Muscle layer of colon (tissue), 2 donors: ENCODE results near the gene SOX30.

Source experiments
- H3K27ac ChIP-seq: one replicate; pipeline ENCODE4 v1.7.0; 2013; ENCODE audit warnings: low read depth, mild to moderate bottlenecking, low read length, moderate library complexity
- H3K27me3 ChIP-seq, 2 donors: one replicate each; pipeline ENCODE4 v1.7.0; 2013; ENCODE audit warnings: low read length in 2 of 2, mild to moderate bottlenecking in 2 of 2; ENCODE audit not compliant: insufficient read depth in 2 of 2, control insufficient read depth in 1 of 2
- H3K36me3 ChIP-seq: one replicate; pipeline ENCODE4 v1.7.0; 2013; ENCODE audit warnings: mild to moderate bottlenecking, low read length; ENCODE audit not compliant: insufficient read depth
- H3K4me1 ChIP-seq: one replicate; pipeline ENCODE4 v1.7.0; 2013; ENCODE audit warnings: mild to moderate bottlenecking, low read length; ENCODE audit not compliant: insufficient read depth
- H3K4me3 ChIP-seq, 2 donors: one replicate each; pipeline ENCODE4 v1.7.0; 2013; ENCODE audit warnings: low read length in 2 of 2, low read depth in 1 of 2, mild to moderate bottlenecking in 1 of 2, moderate library complexity in 1 of 2
- H3K9ac ChIP-seq: one replicate; pipeline ENCODE4 v1.7.0; 2013; ENCODE audit warnings: low read length
- H3K9me3 ChIP-seq: one replicate; pipeline ENCODE4 v1.7.0; 2013; ENCODE audit warnings: mild to moderate bottlenecking, low read length
- donor health status: abdominal sarcoma.
- donor health status: Adenocarcinoma of cecum.

Gene SOX30

DNA sequence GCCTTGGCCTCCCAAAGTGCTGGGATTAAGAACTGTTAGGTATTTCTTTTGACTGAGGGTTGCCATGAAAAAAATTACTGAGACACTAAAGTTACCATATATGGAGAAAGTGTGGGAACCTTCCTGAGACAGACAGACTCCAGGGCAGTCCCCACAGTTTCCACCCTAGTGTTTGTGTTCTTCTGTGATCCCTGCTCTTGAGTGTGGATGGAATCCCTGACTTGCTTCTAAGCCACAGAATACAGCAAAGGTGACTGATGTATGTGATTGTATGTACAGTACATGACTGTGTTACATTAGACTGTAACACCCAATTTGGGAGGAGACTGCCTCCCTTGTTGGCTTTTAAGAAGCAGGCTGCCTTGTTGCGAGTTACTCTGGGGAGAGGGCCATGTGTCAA lies 52.0 kb downstream of the SOX30 start:
- H3K27me3 ChIP-seq: no peaks in the 10 kb centered on the region
- H3K27ac ChIP-seq: no peak overlapping the region
- H3K9me3 ChIP-seq: no peaks in the 10 kb centered on the region
- H3K36me3 ChIP-seq: no peaks in the 10 kb centered on the region
- no peak overlapping the region for H3K4me3 ChIP-seq
- H3K4me1 ChIP-seq: no peaks in the 10 kb centered on the region
- H3K9ac ChIP-seq: no peak overlapping the region

DNA sequence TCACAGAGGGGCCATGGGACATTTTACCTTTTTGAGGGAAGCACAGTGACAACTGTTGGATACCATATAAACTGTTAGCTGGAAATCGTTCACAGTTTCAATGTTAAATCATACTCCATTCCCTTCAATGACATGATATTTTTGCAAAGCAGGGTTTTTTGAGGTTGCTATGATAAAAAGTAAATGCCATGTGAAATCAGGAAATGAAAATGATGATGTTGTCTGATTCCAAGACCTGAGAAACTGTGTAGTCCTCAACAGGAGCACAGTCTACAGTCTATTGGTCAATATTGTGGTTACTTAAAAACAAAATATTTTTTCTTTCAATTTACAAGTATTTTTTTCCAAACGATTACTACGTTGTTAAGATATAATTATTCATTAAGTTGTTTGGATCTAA lies 52.7 kb downstream of the SOX30 start:
- no peak overlapping the region for H3K9ac ChIP-seq
- H3K36me3 ChIP-seq: no peaks in the 10 kb centered on the region
- no peak overlapping the region for H3K4me3 ChIP-seq
- no peaks in the 10 kb centered on the region for H3K9me3 ChIP-seq
- no peak overlapping the region for H3K27ac ChIP-seq
- H3K27me3 ChIP-seq: no peaks in the 10 kb centered on the region
- H3K4me1 ChIP-seq: no peaks in the 10 kb centered on the region

DNA sequence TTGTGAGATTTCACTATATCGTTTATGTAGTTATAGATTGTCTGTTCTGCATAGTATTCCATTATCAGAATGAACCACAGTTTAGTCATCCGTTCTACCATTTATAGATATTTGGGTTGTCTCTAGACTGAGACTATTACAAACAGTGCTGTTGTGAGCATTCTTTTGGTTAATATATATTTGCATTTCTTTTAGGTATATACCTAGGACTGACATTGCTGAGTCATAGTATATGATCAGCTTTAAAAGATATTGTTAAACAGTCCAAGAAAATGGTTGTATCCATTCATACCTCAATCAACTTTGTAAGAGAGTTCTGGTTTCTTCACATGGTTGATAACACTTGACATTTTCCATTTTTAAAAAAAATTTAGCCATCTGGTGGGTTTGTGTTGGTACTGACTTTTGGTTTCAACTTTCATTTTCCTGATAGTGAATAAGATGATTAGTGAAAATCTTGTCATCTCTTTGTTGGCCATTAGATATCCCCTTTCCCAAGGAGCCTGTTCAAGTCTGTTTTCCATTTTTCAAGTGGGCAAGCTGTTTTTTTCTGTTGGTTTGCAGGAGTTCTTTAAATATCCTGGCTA lies 53.8 kb downstream of the SOX30 start:
- Histone ChIP-seq H3K27ac (no peak overlapping the region), H3K27me3 (no peaks in the 10 kb centered on the region), H3K9ac (no peak overlapping the region), H3K4me3 (no peak overlapping the region), H3K36me3 (no peaks in the 10 kb centered on the region), H3K9me3 (no peaks in the 10 kb centered on the region), H3K4me1 (no peaks in the 10 kb centered on the region)

DNA sequence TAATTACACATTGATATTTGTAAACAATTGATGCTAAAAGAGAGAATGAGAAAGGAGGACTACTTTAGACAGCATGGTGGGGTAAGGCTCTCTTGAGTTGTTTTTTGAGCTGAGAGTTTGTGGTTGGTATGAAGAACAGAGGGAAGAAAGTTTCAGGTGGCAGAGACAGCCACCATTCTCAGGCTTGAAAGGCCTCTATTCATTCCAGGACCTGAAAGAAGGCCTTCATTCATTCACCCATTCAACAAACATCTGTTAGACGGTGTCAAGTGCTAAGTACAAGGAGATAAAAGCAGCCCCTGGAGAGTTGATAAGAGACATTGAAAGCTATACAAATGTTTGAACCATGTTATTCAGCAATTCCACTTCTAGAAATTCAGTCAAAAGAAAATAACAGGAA lies 55.0 kb downstream of the SOX30 start:
- H3K27ac ChIP-seq: no peak overlapping the region
- no peaks in the 10 kb centered on the region for H3K4me1 ChIP-seq
- H3K9me3 ChIP-seq: no peaks in the 10 kb centered on the region
- H3K27me3 ChIP-seq: no peaks in the 10 kb centered on the region
- H3K36me3 ChIP-seq: no peaks in the 10 kb centered on the region
- no peak overlapping the region for H3K4me3 ChIP-seq
- no peak overlapping the region for H3K9ac ChIP-seq

DNA sequence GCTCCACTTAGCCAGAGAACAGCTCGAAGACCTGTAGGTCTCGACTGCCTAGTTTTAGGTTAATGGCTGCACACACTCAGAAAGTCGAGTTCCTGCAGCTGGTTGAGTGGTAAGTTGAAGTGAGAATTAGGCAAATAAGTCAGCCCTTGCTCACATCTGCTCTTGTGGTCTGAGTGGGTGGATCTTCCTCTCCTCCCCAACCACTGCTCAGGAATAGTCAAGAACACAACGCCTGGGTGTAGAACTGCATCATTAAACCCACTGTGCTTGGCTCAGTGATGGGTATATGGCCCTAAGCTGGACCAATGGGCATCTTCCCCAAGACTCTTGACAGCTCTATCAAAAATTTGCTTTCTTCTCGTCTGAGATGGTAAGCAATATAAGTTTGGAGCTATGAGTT lies 55.8 kb downstream of the SOX30 start:
- Histone ChIP-seq H3K9ac (no peak overlapping the region), H3K36me3 (no peaks in the 10 kb centered on the region), H3K4me3 (peak overlapping the region in 1 of 2 donors; percentile 7), H3K27me3 (no peaks in the 10 kb centered on the region), H3K4me1 (no peaks in the 10 kb centered on the region), H3K27ac (no peak overlapping the region), H3K9me3 (no peaks in the 10 kb centered on the region)

DNA sequence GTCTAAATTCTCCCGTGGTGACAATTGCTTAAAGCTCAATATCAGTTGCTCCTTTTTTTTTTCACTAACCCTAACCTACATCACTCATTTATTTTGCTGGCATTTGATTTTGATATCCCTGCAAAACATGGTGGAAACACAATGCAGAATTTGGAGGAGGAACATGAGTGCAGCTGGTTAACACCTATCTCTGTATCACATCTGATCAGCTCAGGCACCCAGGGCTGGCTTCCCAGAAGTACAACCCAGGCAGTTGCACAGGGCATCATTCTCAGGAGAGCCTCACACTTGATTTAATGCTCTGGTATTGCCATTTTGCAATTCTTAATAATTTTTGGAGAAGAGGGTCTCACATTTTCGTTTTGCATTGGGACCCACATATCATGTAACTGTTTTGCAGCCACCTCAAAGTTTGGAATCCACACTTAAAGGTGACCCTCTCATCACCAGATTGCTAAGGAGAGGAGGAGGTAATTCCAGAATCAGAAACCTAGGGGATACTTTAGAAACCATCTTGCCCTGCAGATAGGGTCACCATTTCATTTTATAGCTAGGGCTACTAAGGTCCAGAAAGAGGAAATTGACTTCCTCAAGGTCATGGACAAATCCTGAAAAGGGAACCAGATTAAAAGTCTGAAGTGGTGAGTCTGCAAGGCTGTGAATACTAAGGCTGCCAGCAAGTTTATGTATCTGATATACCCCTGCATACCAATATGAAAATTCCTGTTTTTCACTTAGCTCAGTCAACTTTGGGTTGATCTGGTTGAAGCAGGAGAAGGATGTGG lies 57.4 kb downstream of the SOX30 start:
- no peak overlapping the region for H3K9ac ChIP-seq
- no peaks in the 10 kb centered on the region for H3K27me3 ChIP-seq
- no peak overlapping the region for H3K27ac ChIP-seq
- H3K4me3 ChIP-seq: no peak overlapping the region
- H3K9me3 ChIP-seq: no peaks in the 10 kb centered on the region
- H3K4me1 ChIP-seq: no peaks in the 10 kb centered on the region
- H3K36me3 ChIP-seq: no peaks in the 10 kb centered on the region

DNA sequence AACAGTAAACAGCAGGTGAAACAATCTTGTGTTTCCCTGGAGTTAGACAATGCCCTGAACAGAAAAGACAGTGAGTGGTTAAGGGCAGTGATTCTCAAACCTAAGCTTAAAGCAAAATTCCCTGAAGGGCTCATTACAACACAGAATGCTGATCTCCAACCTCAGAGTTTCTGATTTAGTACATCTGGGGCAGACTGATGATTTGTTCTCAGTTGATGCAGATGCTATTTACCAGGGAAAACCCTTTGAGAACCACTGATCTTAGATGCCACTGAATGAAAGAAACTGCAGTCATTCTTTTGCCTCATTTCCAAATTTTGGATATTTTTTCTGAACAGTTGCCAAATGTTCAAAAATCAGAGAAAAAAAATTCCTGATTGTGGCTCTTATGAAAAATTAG lies 58.0 kb downstream of the SOX30 start:
- no peaks in the 10 kb centered on the region for H3K4me1 ChIP-seq
- H3K9ac ChIP-seq: no peak overlapping the region
- H3K27ac ChIP-seq: no peak overlapping the region
- no peaks in the 10 kb centered on the region for H3K27me3 ChIP-seq
- no peaks in the 10 kb centered on the region for H3K36me3 ChIP-seq
- H3K4me3 ChIP-seq: no peak overlapping the region
- no peaks in the 10 kb centered on the region for H3K9me3 ChIP-seq

DNA sequence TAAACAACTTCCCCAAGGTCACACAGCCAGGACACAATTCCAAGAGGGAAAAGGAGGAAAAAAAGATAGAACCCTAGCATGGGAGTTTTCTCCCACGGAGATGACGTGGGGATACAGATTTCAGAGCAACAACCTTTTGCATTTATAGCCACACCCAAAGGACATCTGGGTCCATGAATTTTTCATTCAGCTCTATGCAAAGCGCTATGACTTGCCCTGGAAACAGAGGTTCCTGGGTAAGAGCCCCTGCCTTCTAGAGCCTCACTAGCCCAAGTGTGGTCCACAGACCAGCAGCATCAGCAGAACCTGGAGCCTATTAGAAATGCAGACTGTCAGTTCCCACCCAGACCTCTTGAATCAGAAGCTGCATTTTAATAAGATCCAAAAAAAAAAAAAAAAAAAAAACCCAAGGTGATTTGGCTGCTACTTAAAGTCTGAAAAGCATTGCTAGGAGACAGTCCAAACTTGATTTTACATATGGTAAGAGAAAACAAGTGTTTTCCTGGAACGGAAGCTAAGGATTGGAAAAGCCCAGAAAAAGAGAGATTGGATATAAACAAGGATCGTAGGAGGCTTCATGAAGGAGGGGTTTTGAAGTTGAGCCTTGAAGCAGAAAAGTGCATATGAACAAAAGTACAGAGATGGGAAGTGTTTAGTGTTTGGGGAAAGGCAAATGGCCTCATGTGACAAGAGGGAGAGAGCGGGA lies 59.0 kb downstream of the SOX30 start:
- Histone ChIP-seq H3K9me3 (no peaks in the 10 kb centered on the region), H3K27ac (no peak overlapping the region), H3K4me1 (no peaks in the 10 kb centered on the region), H3K4me3 (no peak overlapping the region), H3K36me3 (no peaks in the 10 kb centered on the region), H3K9ac (no peak overlapping the region), H3K27me3 (no peaks in the 10 kb centered on the region)

DNA sequence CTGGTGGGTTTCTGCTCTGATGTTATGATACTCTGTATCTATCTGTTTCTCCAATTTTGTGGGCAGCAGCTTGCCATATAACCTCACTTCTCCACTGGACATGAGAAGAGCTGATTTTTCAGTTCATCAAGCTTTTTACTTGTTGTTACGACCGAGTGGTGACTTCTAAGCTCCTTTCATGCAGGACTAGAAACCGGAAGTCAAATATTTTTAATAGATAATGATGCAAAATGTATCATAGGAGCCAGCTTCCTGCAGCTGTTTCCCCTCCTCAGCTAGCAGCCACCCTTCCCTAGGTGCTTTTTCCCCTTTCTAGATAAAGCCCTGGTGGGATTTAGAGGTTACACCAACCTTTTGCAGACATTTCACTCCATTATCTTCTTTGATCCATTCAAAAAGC lies 59.6 kb downstream of the SOX30 start:
- H3K4me3 ChIP-seq: no peak overlapping the region
- H3K4me1 ChIP-seq: no peaks in the 10 kb centered on the region
- H3K9ac ChIP-seq: no peak overlapping the region
- no peaks in the 10 kb centered on the region for H3K9me3 ChIP-seq
- no peaks in the 10 kb centered on the region for H3K27me3 ChIP-seq
- no peaks in the 10 kb centered on the region for H3K36me3 ChIP-seq
- H3K27ac ChIP-seq: no peak overlapping the region

DNA sequence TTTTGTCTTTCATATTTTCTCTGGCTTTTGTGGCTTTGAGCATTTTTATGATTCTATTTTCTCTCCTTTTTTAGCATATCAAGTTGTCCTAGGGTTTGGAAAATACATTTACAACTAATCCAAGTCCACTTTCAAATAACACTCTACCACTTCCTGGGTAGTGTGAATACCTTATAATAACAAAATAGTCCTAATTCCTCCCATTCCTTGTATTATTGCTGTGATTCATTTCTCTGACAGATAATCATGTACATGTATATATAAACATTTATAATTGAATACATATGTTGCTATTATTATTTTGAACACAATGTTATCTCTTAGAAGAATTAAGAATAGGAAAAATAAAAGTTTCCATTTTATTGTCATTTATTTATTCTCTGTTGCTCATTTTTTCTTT lies 61.8 kb downstream of the SOX30 start:
- H3K4me3 ChIP-seq: no peak overlapping the region
- H3K36me3 ChIP-seq: no peaks in the 10 kb centered on the region
- H3K27me3 ChIP-seq: no peaks in the 10 kb centered on the region
- no peak overlapping the region for H3K27ac ChIP-seq
- no peaks in the 10 kb centered on the region for H3K9me3 ChIP-seq
- no peak overlapping the region for H3K9ac ChIP-seq
- no peaks in the 10 kb centered on the region for H3K4me1 ChIP-seq

DNA sequence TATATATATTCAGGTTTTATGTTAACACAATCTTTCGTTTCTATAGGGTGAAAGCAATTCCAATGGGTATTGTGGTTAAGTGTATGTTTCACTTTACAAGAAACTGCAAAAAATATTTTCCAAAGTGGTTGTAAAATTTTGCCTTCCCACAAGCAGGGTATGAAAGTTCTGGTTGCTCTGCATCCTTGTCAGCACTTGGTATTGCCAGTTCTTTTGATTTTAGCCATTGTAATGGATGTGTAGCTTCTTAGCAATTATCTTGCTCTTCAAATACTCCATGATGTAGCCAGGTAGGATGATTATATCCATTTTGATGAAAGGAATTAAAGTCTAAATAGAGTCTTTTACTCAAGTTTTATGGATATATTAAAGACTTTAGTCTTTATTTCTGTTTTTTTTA lies 67.6 kb downstream of the SOX30 start:
- H3K27me3 ChIP-seq: no peaks in the 10 kb centered on the region
- no peak overlapping the region for H3K9ac ChIP-seq
- H3K36me3 ChIP-seq: no peaks in the 10 kb centered on the region
- H3K27ac ChIP-seq: no peak overlapping the region
- H3K4me1 ChIP-seq: no peaks in the 10 kb centered on the region
- no peak overlapping the region for H3K4me3 ChIP-seq
- no peaks in the 10 kb centered on the region for H3K9me3 ChIP-seq
